ENCODE results near the gene PXDN. TPM values are rescaled to one million over a fixed set of nuclear protein-coding genes. Genes with fewer than 3 reads are reported as not detected.

Gene PXDN
- total RNA-seq, 1 donor, result 137 TPM

DNA sequence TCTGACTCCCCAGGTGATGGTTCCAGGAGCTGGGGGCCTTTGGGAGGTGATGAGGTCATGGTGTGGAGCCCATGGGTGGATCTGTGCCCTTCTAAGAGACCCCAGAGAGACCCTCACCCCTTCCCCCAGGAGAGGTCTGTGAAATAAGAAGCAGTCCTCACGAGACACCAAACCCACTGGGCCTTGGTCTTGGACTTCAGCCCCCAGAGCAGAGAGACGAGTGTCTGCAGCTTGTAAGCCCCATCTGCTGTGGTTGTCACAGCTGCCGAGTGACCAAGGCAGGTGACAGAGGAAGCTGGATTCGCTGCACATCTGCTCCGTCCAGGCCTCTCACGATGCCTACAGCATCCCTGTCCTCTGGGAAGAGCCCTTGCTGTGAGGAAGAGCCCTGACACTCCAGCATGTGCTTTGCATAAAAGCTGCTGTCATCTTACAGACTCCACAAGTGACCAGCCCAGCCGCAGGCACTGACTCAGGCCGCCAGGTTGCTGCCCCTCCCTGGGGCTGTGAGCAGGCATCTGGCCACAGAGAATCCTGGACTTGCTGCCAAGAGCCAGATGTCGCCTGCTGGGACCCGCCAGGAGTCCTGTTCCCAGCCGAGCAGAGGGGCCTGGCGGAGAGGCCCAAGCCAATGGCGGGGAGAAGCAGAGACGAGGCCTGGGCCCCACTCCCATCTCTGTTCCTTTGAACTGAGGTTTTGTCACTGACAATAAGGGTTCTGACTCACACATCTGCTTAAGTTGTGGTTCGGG, 150.8 kb downstream of the PXDN start:
- peak; percentile 85 for DNase-seq (ENCODE audit: low read depth)
- H3K4me3 ChIP-seq (ENCODE audit: low read depth, low read length), result no peak overlapping the region
- TF ChIP-seq, protein P1, sequence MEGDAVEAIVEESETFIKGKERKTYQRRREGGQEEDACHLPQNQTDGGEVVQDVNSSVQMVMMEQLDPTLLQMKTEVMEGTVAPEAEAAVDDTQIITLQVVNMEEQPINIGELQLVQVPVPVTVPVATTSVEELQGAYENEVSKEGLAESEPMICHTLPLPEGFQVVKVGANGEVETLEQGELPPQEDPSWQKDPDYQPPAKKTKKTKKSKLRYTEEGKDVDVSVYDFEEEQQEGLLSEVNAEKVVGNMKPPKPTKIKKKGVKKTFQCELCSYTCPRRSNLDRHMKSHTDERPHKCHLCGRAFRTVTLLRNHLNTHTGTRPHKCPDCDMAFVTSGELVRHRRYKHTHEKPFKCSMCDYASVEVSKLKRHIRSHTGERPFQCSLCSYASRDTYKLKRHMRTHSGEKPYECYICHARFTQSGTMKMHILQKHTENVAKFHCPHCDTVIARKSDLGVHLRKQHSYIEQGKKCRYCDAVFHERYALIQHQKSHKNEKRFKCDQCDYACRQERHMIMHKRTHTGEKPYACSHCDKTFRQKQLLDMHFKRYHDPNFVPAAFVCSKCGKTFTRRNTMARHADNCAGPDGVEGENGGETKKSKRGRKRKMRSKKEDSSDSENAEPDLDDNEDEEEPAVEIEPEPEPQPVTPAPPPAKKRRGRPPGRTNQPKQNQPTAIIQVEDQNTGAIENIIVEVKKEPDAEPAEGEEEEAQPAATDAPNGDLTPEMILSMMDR (IDR thresholded peaks at IDR 0.05; ENCODE audit: insufficient read depth, low read length), result peak; percentile 3

DNA sequence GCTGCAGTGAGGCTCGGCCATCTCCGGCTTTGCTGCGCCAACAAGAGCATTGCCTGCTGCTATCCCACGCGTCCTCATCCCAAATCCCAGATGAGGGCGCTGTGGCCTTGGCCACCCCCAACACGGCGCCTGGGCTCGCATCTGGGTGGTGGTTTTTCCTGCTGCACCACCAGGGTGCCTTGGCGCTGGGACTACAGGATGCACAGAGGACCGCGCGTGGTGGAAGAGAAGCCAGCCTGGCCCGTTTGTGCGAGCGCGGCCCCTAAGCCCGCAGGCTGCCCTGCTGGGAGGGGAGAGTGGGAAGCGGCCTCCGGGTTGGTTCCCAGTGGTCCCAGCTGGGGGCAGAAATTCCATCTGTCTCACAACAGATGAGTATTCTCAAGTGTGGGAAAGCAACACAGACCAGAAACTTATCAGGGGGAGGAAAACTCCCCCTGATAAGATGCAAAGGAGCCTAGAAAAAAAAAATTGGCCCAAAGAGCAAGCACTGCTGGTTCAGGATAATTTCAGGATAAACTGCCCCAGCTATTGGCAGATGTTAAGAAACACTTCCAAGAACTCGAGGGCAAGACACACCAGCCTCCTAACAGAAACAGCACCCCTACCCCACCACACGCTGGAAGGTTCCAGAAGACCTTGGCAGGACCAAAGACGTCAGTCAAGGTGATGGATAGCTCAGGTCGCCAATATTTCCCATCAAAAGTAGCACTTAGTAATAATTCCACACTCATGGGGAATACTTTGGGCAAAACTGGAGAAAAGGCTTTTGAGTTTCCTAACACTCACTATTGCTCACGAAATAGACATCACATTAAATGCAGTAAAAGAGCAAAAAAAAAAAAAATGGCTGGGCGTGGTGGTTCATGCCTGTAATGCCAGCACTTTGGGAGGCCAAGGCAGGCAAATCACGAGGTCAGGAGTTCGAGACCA, 152.1 kb downstream of the PXDN start:
- TF ChIP-seq, protein P1 (IDR thresholded peaks at IDR 0.05; ENCODE audit: insufficient read depth, low read length), result peak; percentile 82
- DNase-seq (ENCODE audit: low read depth), result peak; percentile 88
- H3K4me3 ChIP-seq (ENCODE audit: low read depth, low read length), result no peak overlapping the region

DNA sequence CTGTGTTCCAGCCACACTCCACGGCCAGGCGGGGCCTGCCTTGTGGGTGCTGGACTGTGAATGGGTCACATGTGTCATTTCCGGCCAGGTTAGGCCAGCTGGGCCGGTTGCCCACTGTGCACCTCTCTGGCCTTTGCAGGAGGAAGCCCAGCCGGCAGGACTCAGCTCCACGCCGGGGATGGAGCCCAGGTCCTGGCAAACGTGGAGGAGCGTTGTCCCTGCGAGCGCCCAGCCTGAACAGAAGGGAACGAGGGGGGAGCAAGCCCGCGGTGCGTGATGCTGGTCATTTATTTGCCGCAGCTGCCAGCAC, 152.9 kb downstream of the PXDN start:
- TF ChIP-seq, protein P1 (IDR thresholded peaks at IDR 0.05; ENCODE audit: insufficient read depth, low read length), result no peak
- peak; percentile 16 for DNase-seq (ENCODE audit: low read depth)
- no peak overlapping the region for H3K4me3 ChIP-seq (ENCODE audit: low read depth, low read length)

DNA sequence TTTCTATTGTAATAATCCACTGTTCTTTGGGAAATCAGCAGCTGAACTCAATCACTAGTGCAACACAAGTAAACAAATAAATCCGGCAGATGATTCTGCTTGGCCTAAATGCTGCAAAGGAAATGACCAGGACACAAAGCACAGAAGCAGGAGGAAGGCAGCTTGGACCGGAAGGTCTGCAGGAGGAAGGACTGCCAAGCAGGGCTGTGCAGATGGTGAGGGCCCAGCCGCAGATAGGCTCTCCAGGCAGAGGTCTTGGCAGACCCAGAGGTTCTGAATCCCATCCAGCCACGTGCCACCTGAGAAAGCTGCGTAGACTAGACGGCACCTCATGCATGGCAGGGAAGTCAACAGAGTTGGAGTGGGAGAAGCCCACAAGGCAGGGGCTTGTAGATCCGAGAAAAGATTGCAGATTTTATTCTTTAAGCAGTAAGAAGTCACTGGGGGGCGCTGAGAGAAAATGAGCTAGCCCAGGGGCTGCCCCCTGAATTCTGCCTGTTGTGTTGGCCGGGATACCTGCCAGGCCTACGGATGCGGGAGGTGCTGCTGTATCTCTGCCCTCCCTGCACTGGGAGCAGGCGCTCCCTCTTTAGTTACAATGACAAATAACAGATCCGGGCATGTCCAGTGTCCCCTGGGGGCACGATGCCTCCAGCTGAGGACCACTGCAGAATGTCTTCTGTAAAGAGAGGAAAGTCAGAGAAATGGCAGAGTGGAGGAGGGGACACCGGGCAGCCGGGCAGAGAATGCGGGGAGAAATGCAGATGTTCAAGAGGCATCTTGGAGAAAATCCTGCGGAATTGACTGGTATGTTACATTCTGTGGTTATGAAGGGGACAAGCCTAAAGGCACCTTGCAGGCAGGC, 153.5 kb downstream of the PXDN start:
- peak; percentile 28 for DNase-seq (ENCODE audit: low read depth)
- no peak overlapping the region for H3K4me3 ChIP-seq (ENCODE audit: low read depth, low read length)
- TF ChIP-seq, protein P1 (IDR thresholded peaks at IDR 0.05; ENCODE audit: insufficient read depth, low read length), result peak; percentile 3

DNA sequence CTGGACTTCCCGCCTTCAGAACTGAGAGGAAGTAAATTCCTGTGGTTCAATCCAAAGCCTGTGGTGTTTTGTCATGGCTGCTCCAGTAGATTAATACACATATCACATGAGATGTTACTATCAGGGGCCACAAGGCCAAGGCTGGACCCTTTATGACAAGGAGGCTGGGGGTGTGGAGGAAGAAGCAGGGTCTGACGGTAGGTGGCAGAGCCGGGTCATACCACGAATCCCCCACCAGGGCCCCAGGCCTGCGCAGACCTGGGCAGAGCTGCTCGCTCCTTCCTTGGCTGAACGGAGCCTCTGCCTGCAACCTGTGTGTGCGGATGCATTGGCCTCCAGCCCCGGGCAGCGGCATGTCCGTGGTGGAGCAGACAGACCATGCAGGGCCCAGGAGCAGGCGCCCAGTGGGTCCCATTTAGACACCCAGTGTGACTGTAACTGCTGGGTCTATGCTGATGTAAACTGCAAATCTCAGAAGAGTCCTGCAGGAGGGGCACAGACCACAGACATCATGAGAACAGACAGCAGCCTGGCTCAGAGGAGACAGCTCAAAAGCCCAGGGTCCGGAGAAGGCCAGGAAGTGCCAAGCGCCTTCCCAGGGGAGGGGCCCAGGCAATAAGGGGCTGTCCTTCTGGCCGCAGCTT, 155.2 kb downstream of the PXDN start:
- no peak for DNase-seq (ENCODE audit: low read depth)
- no peak overlapping the region for H3K4me3 ChIP-seq (ENCODE audit: low read depth, low read length)
- TF ChIP-seq, protein P1 (IDR thresholded peaks at IDR 0.05; ENCODE audit: insufficient read depth, low read length), result no peak

Measured in fibroblast of the aortic adventitia (primary cell).